MCF 10A (cell line): ENCODE data around the gene EXOSC7. TPM values are rescaled to one million over a fixed set of nuclear protein-coding genes. Genes with fewer than 3 reads are reported as not detected.
A peak's percentile ranks its signal among the peaks of the same experiment; 100 is the strongest.

Source experiments
- BruUV-seq: library from RNA; stranded (reverse); fragments of 400-500 nt; replicated peaks from 2 replicates; lab custom pipeline; 2021; lab: Mats Ljungman, UMichigan
- CTCF ChIA-PET: fragments of 300-600 bp; sonication (Branson Sonifier 250); formaldehyde crosslinking; extraction: SDS; loops from one replicate; lab custom pipeline; 2021; ENCODE audit warnings: antibody characterized with exemption, inconsistent platforms; lab: Yijun Ruan, JAX
- POLR2A ChIA-PET: fragments of 300-600, 350-650 bp; sonication (Branson Sonifier 250); formaldehyde crosslinking; extraction: SDS; loops from one replicate; lab custom pipeline; 2020; ENCODE audit warnings: antibody characterized with exemption, inconsistent platforms; lab: Yijun Ruan, JAX
- DNase-seq: peaks from one replicate; pipeline ENCODE4 v3.0.0-alpha.2; 2018; ENCODE audit not compliant: unreplicated experiment
- H3K27ac Mint-ChIP-seq: one replicate; pipeline ENCODE4 v1.8.0; 2022; ENCODE audit warnings: mild to moderate bottlenecking, low read depth, mixed read lengths; ENCODE audit not compliant: unreplicated experiment
- H3K27me3 Mint-ChIP-seq: one replicate; pipeline ENCODE4 v1.8.0; 2022; ENCODE audit warnings: mixed read lengths; ENCODE audit not compliant: insufficient read depth, unreplicated experiment
- H3K36me3 Mint-ChIP-seq: one replicate; pipeline ENCODE4 v1.8.0; 2022; ENCODE audit warnings: mild to moderate bottlenecking, moderate library complexity, mixed read lengths; ENCODE audit not compliant: insufficient read depth, unreplicated experiment
- H3K4me1 Mint-ChIP-seq: one replicate; pipeline ENCODE4 v1.8.0; 2022; ENCODE audit warnings: mixed read lengths; ENCODE audit not compliant: insufficient read depth, unreplicated experiment
- H3K4me3 Mint-ChIP-seq: one replicate; pipeline ENCODE4 v1.8.0; 2022; ENCODE audit warnings: mild to moderate bottlenecking, moderate library complexity, mixed read lengths; ENCODE audit not compliant: unreplicated experiment
- H3K9me3 Mint-ChIP-seq: one replicate; pipeline ENCODE4 v1.8.0; 2022; ENCODE audit warnings: mixed read lengths; ENCODE audit not compliant: unreplicated experiment
- intact Hi-C: fragments of 100-400 bp; cut with micrococcal nuclease; formaldehyde crosslinking; loops from 2 replicates; pipeline ENCODE4 v1.14.1; 2022
- total RNA-seq: library from RNA; stranded (reverse); gene quantifications from 2 replicates; pipeline ENCODE4 v1.2.3, GENCODE V29; 2022
- TF ChIP-seq, protein P1 (sequence below): fragments of 200-600 bp; IDR thresholded peaks from one replicate; pipeline ENCODE4 v1.8.0; 2022; ENCODE audit warnings: antibody characterized with exemption, mild to moderate bottlenecking; ENCODE audit not compliant: unreplicated experiment

Gene EXOSC7
- total RNA-seq, 1 experiment from 2014 or later: 73.3 TPM

GRCh38 chr3:44966795-44967278 is 9.2 kb upstream of the EXOSC7 start:
- intact Hi-C loops: no loop called here
- DNase-seq: peak; percentile 66
- CTCF ChIA-PET: interaction anchor here (0.6 to 0.8 kb wide), 3 partner anchors 21 to 714 kb away, joined by 3 read pairs; no protein-coding TSS in a partner anchor
- Mint-ChIP-seq H3K4me3 (peak overlapping the region; percentile 15), H3K4me1 (peaks cover 61% of the 10 kb centered on the region), H3K9me3 (no peaks in the 10 kb centered on the region), H3K36me3 (no peaks in the 10 kb centered on the region), H3K27me3 (no peaks in the 10 kb centered on the region), H3K27ac (peak overlapping the region; percentile 85)
- POLR2A ChIA-PET: interaction anchor here (0.5 to 4.3 kb wide), 17 partner anchors 9 to 629 kb away, joined by 3 to 76 read pairs (median 3); partner anchors contain the start of genes EXOSC7 and ZDHHC3
- no TSS peak for BruUV-seq
- TF ChIP-seq, protein P1, sequence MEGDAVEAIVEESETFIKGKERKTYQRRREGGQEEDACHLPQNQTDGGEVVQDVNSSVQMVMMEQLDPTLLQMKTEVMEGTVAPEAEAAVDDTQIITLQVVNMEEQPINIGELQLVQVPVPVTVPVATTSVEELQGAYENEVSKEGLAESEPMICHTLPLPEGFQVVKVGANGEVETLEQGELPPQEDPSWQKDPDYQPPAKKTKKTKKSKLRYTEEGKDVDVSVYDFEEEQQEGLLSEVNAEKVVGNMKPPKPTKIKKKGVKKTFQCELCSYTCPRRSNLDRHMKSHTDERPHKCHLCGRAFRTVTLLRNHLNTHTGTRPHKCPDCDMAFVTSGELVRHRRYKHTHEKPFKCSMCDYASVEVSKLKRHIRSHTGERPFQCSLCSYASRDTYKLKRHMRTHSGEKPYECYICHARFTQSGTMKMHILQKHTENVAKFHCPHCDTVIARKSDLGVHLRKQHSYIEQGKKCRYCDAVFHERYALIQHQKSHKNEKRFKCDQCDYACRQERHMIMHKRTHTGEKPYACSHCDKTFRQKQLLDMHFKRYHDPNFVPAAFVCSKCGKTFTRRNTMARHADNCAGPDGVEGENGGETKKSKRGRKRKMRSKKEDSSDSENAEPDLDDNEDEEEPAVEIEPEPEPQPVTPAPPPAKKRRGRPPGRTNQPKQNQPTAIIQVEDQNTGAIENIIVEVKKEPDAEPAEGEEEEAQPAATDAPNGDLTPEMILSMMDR: no peak

- DNase-seq: no peak
- H3K27me3 Mint-ChIP-seq: no peaks in the 10 kb centered on the region
- ChIA-PET CTCF (interaction anchor here (0.7 to 0.9 kb wide), 2 partner anchors 13 to 21 kb away, joined by 3 read pairs; no protein-coding TSS in a partner anchor), POLR2A (interaction anchor here (0.6 to 4.3 kb wide), 4 partner anchors 8 to 343 kb away, joined by 3 to 76 read pairs (median 6); partner anchors contain the start of genes EXOSC7 and ZDHHC3)
- TF ChIP-seq, protein P1: no peak
- peak overlapping the region; percentile 85 for H3K27ac Mint-ChIP-seq
- H3K4me3 Mint-ChIP-seq: no peak overlapping the region
- no TSS peak for BruUV-seq
- H3K4me1 Mint-ChIP-seq: peaks cover 48% of the 10 kb centered on the region
- intact Hi-C loops: no loop called here
- peaks cover 6% of the 10 kb centered on the region for H3K36me3 Mint-ChIP-seq
- no peaks in the 10 kb centered on the region for H3K9me3 Mint-ChIP-seq
These were observed 7.6 kb upstream of the EXOSC7 start for GRCh38 chr3:44968447-44968858.

GRCh38 chr3:44969154-44969827 is 6.8 kb upstream of the EXOSC7 start:
- Mint-ChIP-seq H3K27ac (peak overlapping the region; percentile 85), H3K4me3 (no peak overlapping the region), H3K9me3 (no peaks in the 10 kb centered on the region), H3K36me3 (peaks cover 6% of the 10 kb centered on the region), H3K4me1 (peaks cover 42% of the 10 kb centered on the region), H3K27me3 (no peaks in the 10 kb centered on the region)
- intact Hi-C loops: no loop called here
- TF ChIP-seq, protein P1: no peak
- CTCF ChIA-PET: interaction anchor here (0.7 to 0.9 kb wide), 2 partner anchors 14 to 22 kb away, joined by 3 read pairs; no protein-coding TSS in a partner anchor
- POLR2A ChIA-PET: interaction anchor here (1.0 kb wide), 1 partner anchor 344 kb away, joined by 3 read pairs; no protein-coding TSS in a partner anchor
- BruUV-seq: no TSS peak
- DNase-seq: no peak

GRCh38 chr3:44969828-44970179 is 6.2 kb upstream of the EXOSC7 start:
- TF ChIP-seq, protein P1: no peak
- Mint-ChIP-seq H3K27ac (no peak overlapping the region), H3K36me3 (peaks cover 6% of the 10 kb centered on the region), H3K27me3 (no peaks in the 10 kb centered on the region), H3K9me3 (no peaks in the 10 kb centered on the region), H3K4me1 (peaks cover 42% of the 10 kb centered on the region), H3K4me3 (no peak overlapping the region)
- no TSS peak for BruUV-seq
- CTCF ChIA-PET: no interaction called here
- intact Hi-C loops: loop anchor here (10.0 kb wide), 1 partner anchor 85 kb away; no protein-coding TSS in a partner anchor
- no peak for DNase-seq
- POLR2A ChIA-PET: interaction anchor here (0.6 kb wide), 1 partner anchor 11 kb away, joined by 4 read pairs; no protein-coding TSS in a partner anchor
